HG02938 (cell line): ENCODE results near the gene CALN1.
"Not testable (repeated sequence)": the region's sequence is repeated elsewhere in the genome, so short reads cannot be mapped to it uniquely, and the experiment has no call there.

Experiments
- ATAC-seq: cut with Tn5 transposase; IDR thresholded peaks from one replicate; pipeline ENCODE4 v1.9.1; 2021; ENCODE audit warnings: mild to moderate bottlenecking, moderate library complexity; ENCODE audit not compliant: unreplicated experiment

The CALN1 gene

GRCh38 chr7:72101444-72101843 lies 310.7 kb downstream of the CALN1 start:
- no peak for ATAC-seq

DNA sequence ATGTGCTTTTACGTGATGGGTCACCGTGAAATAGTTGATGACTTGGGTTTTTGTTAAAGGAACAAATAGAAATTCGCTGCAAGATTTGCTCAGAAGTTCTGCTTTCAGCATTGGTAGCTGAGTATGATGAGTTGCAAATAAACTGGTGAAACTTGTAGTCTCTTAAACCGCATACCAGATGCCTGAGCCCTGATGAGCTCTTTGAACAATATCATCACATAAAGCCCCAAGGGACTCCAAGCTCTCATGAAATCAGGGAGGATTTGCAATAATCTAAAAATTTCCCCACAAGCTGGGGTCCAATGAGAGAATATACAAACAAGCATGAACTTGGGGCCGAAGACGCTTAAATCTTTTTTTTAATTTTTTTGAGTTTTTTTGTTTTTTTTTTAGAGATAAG lies 312.4 kb downstream of the CALN1 start:
- no peak for ATAC-seq

DNA sequence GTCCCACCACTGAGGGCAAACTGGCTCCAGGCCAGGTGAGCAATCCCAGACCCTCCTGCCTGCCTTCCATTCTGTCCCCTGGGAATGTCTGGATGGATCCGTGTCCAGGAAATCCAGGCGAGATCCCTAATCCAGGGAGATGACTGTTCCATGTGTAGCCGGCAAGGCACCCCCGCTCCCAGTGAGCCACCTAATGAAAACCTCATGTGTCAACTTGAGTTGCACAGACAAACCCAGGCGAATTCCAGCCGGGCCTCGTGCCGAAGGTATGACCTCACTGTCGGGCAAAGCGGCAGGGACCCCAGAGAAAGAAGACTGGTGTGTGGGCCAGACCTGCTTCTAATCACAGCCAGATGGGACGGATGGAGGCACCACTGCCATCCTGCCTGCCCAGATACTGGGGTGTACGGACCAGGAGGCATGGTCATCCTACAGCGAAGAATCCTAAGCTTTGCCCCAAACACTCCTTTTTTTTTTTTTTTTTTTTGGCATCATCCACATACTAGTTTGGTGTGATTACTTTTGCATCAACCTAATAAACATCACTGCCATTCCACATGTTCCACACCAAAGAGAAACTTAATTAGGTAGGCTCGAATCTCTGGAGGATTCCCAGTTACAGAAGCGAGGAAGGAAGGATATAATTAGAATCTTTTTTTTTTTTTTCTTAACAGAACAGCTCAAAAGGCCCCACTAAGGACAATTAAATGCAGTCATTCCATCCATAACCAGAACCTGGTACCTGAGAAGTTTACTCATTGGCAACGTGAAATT lies 313.1 kb downstream of the CALN1 start:
- ATAC-seq, result no peak

DNA sequence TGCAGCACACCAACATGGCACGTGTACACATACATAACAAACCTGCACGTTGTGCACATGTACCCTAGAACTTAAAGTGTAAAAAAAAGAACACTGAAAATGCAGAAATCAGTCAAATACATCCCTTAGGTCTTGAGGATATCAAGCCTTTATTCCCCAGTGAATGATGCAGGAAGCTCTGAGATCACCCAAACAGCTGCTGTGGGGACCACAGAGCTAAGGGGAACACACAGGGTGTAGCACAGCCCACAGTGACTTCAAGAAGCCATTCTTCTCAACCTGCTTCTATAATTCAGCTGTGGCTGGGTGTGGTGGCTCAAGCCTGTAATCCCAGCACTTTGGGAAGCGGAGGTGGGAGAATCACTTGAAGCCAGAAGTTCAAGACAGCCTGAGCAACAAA lies 314.9 kb downstream of the CALN1 start:
- ATAC-seq, result no peak

- ATAC-seq, result no peak
Observed at GRCh38 chr7:72092769-72093168, 319.4 kb downstream of the CALN1 start.

- no peak for ATAC-seq
Observed at GRCh38 chr7:72087926-72088325, 324.2 kb downstream of the CALN1 start.

DNA sequence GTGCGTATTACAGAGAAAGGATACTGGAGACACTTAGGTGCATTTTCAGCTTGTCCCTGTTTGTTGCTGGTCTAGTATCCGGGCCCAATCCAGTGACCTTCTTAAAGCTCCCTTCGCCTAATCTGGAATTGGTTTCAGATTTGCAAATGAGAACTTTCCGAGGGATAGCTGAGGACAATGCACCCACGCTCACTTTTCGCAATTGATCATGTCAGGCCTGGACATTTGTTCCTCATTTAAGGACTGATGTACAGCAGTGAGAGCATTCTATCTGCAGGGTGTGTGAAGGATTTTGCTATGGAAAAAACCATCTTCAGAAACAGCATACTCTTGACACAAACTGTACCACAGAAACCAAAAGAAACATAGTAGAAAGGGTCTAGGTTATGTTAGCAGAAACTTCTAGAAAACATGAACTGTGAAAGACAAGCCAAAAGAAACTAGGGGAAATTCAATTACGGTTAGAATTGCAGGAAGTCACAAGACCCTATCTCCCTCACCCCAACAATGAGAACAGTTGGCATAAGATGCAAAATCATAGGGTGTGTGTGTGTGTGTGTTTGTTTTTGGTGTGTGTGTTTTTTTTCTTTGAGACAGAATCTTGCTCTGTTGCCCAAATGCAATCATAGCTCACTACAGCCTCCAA lies 331.1 kb downstream of the CALN1 start:
- no peak for ATAC-seq

DNA sequence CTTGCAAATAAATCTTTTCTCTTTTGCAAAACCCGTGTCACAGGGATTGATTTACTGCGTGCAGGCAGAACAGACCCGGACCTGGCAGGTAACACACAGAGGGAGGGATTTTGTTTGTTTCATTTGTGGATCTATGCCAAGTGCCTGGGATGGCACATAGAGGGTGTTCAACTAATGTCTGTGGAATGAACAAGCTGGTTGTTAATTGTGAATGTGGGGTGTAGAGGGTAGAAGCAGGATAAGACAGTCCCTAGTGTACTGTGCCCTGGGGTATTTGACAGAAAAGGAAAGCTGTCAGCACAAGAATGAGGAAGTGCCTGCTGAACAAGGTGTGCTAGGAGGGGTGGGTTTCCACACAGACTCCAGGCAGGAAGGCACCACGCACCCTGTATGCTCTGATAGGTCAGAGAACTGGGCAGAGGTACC lies 331.8 kb downstream of the CALN1 start:
- no peak for ATAC-seq

GRCh38 chr7:72078856-72079255 lies 333.3 kb downstream of the CALN1 start:
- no peak for ATAC-seq

- no peak for ATAC-seq
Observed at GRCh38 chr7:72078301-72078700, 333.8 kb downstream of the CALN1 start.

- ATAC-seq, result no peak
Observed at GRCh38 chr7:72077786-72078185, 334.4 kb downstream of the CALN1 start.

DNA sequence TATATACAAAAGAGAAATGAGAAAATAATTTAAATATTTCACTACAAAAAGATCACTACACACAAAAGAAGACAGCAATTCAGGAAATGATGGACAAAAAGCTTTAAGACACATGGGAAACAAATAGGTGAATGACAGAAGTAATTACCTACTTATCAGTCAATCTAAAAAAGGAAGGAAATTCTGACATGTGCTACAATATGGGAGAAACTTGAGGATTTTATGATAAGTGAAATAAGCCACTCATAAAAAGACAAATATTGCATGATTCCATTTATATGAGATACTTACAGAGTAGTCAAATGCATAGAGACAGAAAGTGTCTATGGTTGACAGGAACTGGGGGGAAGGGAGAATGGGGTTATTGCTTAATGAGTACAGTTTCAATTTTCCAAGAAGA lies 339.2 kb downstream of the CALN1 start:
- no peak for ATAC-seq

DNA sequence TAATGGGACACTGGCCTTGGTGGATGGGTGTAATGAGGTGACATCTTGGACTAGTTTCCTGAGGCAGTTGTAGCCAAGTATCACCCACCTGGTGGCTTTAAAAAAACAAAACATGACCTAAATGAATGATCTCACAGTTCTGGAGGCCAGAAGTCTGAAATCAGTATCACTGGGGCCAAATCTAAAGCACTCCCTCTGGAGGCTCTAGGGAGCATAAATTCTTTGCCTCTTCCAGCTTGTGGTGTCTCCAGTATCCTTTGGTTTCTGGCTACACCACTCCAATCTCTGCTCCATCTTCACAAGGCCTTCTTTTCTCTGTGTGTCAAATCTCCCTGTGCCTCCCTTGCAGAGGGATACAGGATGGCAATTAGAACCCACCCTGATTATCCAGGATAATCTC lies 342.9 kb downstream of the CALN1 start:
- no peak for ATAC-seq

- ATAC-seq, result not testable (repeated sequence)
Observed at GRCh38 chr7:72065764-72066163, 346.4 kb downstream of the CALN1 start.

- no peak for ATAC-seq
Observed at GRCh38 chr7:72064916-72065315, 347.2 kb downstream of the CALN1 start.

DNA sequence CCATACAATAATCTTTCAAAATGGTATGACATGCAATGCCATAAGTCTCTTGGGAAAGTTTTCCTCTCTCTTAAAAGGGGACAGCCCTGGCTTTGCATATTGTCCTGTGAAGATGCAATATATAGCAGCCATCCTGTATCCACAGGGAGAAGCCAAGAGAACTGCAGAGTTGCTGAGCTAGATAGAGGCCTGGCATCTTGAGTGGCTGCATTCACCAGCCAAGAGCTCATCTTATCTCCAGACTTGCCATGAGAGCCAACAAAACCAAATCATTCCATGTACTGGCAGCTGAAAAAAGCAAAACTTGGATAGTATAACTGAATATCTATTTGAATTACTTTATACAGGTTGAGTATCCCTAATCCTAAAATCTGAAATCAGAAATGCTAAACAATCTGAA lies 348.8 kb downstream of the CALN1 start:
- no peak for ATAC-seq

DNA sequence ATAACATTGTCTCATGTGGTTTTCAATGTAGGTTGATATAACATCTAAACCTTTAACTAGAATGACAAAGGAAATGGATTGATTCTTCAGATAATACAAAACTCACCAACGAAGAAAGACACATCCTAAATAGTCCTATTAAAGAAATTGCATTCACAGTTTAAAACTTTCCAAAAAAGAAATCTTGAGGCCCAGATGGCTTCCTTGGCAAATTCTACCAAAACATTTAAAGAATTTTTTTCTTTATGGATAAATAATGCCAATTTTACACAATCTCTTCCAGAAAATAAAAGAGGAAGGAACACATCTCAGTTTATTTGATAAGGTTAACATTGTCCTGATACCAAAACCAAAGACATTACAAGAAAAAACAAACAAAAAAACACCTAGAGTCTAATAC lies 349.5 kb downstream of the CALN1 start:
- ATAC-seq, result no peak

DNA sequence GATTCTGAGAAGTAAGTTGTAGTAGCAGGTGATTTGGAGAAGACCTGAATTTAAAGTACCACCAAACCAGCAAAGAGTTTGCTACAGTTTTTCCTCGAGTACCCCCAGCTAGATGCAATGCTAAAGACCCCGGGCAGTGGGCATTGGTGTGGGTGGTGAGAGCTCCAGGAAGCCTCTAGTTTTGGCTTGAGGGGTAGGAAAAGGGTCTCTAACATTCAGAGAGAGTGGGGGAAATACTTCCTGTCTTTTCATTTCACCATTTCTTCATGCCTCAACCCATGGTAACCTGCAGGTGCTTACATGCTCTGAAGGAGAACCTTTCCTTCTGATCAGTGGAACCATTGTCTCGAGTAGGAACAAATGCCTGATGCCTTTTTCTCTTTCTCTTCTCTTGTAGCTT lies 352.2 kb downstream of the CALN1 start:
- no peak for ATAC-seq

DNA sequence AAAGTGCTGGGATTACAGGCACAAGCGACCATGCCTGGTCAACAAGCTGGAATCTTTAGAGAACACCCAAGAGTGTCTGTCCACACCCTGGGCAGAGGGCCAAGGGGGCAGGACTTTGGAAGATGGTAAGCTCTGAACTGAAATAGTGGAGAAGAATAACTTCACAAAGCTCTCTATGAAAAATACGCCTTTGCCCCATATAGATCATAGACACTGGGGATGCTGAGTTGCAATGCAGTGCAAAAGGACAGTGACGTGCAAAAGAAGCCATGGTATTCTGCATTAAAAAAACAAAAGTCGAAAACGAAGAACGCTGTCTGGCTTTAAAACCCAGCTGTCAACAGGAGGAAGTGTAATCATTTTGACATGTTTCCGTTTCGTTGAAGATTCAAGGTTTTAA lies 353.6 kb downstream of the CALN1 start:
- ATAC-seq, result no peak

DNA sequence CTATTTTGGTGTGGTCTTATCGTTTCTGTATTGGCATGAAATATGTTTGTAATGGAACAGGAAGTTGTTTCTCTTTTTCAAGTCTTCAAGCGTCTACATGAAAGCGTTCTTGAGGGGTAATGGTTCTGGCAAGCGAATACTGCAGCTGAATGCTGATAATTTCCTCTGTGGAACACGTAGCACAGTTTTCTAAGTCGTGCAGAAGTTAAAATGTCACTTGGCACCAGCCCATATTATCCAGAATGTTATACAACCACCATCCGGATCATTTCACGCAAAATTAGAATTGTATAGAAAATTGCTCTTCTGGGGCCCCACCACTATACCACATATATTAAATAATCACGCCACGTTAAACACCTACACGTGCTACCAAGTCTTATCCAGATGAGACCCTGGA lies 354.3 kb downstream of the CALN1 start:
- no peak for ATAC-seq

DNA sequence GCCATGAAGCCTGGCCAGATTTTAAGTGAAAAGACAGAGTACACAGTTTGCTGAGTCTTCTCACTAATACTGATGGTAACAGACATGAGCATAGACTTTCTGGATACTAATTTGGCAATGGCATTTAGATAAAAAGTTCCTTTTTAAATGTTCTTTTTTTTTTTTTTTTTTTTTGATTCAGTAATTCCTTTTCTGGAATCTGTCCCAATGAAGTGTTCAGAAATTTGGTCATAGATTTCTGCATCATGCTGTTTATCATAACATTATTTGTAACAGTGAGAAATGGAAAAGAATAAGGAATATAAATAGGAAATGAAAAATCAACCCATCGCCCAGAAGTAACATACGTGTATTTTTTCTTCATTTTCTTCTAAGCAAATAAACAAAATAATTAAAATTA lies 354.9 kb downstream of the CALN1 start:
- ATAC-seq, result no peak

DNA sequence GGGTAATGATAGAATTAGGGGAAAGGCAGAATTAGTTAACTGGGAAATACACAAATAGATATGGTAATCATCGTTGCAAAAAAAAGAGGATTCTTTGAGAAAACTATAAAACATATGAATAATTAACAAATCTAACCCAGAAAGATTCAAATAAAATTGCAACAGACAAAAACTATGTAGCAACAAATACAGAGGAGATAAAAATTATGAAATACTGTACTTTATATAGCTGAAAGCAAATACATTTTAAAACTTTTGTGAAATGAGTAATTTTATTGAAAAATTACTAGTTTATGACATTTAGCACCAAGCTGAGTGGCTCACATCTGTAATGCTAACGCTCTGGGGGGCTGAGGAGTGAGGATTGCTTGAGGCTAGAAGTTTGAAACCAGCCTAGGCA lies 356.7 kb downstream of the CALN1 start:
- no peak for ATAC-seq

- ATAC-seq, result no peak
Observed at GRCh38 chr7:72053292-72053691, 358.8 kb downstream of the CALN1 start.
